GM18867 (cell line): ENCODE results near the gene NPW.

Experiments
- ATAC-seq: cut with Tn5 transposase; IDR thresholded peaks from one replicate; pipeline ENCODE4 v1.9.1; 2021; ENCODE audit warnings: mild to moderate bottlenecking, moderate library complexity; ENCODE audit not compliant: unreplicated experiment

The NPW gene

DNA sequence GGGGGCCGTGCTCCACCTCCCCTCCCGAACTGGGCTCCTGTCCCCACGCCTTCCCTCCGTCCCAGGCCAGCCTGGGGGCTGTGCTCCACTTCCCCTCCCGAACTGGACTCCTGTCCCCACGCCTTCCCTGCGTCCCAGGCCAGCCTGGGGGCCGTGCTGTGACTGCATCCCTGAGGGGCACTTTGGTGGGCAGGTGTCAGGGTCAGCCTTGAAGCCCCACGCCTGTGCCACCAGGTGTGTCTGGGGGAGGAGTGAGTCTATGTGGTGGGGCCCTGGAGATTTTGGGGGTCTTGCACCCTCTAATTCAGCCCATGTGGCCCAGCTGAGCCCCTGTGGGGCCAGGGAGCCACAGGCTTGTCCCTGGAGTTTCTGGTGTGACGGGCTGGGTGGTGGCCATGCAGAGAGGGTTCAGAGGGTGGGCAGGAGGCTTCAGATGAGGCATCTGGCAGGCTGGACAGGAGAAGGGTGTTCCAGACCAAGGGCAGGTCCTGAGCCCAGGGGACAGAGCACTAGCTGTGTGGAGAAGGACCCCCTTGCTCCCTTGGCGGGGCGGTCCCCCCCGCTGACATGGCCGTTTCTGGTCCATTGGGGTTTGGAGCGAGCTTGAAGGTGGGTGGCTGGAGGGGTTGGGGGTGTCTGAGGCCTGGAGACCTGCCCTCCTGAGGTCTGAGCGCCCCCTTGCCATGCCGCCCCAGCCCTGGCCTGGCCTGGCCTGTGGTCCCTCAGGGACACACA lies 15.3 kb downstream of the NPW start:
- no peak for ATAC-seq

DNA sequence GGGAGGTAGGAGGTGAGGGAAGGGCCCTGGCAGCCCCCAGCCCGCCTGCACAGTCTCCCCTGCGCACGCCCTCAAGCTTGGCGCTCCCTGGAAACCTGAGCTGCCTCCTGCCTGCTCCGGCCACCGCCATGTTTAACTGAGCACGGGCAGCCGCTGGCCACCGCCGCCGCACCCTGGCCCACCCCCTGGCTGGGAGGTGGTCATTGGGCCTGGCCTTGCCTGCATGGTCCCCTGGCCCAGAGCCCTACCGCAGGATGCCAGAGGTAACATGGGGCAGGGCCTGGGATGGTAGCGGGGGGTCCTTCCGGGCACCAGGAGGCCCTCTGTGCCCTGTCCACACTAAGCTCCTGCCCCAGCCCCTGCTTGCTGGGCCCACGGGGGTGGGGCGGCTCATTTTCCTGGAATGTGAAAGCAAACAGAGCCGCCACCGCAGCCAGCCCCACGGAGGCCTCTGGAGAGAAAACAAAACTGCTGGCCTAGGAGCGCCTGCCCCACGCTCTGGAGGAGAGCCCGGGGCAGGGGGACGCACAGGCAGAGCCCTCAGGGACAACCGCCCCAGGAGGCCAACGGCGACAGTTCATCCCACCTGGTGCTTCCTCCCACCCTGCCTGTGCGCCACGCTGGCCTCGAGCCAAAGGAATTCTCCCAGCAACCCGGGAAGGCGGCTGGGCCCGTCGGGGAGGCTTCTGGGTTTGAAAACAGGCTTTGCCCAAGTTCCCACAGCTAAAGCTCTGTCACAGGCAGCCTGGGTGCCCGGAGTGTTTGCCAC lies 16.0 kb downstream of the NPW start:
- no peak for ATAC-seq

DNA sequence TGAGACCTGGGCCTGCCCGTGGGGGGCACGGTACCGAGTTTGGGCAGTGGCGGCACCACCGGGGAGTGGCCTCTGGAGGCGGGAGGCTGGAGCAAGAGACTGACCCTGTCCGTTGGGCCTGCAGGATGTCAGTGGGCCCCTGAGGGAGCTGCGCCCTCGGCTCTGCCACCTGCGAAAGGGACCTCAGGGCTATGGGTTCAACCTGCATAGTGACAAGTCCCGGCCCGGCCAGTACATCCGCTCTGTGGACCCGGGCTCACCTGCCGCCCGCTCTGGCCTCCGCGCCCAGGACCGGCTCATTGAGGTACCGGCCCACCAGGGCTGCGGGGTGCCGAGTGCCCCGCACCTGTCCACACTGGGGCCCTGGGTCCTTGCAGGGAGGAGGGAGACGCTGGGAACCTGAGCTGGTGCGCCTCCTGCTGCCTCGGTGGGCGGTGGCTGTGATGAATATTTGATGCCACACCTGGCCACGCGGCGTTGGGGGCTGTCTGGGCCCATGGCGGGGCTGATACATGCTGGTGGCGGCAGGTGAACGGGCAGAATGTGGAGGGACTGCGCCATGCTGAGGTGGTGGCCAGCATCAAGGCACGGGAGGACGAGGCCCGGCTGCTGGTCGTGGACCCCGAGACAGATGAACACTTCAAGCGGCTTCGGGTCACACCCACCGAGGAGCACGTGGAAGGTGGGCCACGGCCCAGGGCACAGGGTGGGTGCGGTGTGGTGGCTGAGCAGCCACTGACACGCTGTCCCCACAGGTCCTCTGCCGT lies 16.8 kb downstream of the NPW start:
- no peak for ATAC-seq

DNA sequence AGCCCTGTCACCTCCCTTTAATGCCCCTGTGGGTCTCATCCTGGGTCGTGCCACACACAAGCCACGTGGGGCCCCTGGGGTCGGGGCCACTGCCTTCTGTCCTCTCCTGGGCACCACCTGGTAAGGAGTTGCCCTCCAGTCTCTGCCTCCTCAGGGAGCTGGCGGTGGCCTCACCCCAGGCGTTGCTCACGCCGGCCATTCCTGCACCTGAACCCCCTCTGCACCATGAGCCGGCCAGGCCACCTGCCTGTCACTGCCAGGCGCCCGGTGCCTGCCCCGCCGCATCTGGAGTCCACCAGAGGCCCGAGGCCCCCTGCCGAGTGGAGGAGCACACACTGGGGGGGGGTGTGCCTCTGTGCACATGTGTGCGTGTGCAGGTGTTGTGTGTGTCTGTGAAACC lies 17.5 kb downstream of the NPW start:
- no peak for ATAC-seq

DNA sequence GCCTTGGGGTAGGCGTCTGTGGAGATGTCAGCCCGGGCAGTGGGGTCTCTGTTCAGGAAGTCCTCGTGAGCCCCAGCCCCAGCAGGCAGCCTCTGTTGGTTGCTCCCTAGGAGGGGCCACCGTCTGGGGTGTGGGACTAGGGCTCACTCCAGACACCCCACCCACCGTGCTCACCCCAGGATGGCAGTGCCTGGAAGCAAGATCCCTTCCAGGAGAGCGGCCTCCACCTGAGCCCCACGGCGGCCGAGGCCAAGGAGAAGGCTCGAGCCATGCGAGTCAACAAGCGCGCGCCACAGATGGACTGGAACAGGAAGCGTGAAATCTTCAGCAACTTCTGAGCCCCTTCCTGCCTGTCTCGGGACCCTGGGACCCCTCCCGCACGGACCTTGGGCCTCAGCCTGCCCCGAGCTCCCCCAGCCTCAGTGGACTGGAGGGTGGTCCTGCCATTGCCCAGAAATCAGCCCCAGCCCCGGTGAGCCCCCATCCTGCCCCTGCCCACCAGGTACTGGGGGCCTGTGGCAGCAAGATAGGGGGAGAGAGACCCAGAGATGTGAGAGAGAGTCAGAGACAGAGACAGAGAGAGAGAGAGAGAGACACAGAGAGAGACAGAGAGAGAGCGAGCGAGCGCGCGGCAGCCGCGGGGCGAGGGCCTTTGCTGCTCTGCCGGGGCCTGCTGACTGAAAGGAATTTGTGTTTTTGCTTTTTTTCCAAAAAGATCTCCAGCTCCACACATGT lies 18.2 kb downstream of the NPW start:
- no peak for ATAC-seq

DNA sequence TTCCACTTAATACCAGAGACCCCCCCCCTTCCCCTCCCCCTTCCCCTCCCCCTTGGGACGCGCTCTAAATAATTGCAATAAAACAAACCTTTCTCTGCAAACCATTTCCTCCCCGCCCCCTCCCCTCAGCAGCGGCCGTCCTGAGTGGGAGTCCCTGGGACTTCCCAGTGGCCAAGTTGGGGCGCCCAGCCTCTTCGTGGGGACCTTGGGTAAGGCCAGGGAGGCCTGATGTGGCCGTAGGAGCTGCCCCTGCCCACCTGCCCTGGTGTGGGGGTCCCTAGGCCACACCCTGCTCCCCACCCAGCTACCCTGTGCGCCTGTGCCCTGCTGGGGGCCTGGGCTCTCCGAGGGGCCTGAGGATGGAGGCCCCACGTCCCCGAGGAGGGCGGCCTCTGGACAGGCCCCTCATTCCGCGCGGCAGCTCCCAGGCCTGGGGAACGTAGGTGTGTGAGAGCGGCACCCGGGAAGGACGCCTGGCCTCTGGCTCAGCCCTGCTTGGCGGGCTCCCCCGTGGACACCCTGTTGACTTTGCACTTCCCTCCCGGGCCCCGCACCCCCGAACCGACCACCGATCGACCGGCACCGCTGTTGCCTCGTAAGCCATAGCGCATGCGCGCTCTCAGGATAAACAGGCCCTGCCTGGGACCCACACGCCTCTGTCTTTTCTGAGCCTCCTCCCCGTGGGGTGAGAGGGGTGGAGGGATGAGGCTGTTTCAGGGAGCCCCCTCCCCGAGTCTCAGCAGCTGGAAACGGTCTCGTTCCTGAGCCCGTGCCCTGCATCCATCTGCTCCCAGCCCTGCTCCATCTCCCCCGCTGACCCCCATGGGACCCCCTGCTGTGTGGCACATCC lies 19.0 kb downstream of the NPW start:
- no peak for ATAC-seq

DNA sequence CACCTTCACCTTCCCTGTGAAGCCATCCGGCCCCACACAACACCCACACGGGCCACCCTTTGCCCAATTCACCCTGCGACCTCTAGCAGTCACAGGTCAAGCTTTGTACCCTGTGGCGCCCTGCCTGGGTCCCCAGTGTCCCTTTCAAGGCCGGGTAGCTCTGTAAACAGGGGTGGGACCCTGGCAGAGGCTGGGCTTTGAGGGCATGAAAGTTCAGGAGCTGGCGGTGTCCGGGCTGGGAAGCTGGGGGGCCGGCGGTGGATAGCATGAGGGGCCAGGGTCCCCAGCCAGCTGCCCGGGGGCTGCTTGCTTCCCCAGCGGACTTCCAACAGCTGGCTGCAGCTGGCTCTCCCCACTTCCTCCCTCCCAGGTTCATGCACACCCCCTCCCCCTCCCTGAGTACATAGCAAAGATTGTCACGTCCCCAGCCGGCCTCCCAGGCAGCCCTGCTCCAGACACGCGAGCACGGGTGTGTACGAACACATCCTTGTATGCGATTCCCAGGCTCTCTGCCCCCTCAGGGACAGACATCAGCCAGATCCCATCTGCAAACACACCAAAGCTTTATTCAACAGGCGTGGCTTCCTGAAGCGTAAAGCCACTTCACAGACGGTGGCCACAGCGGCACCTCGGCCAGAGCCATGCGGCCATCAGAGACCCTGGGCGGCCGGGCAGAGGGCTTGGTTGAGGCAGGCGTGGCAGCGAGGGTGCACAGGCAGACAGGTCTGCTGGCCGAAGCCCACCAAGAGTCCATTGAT lies 19.9 kb downstream of the NPW start:
- no peak for ATAC-seq

DNA sequence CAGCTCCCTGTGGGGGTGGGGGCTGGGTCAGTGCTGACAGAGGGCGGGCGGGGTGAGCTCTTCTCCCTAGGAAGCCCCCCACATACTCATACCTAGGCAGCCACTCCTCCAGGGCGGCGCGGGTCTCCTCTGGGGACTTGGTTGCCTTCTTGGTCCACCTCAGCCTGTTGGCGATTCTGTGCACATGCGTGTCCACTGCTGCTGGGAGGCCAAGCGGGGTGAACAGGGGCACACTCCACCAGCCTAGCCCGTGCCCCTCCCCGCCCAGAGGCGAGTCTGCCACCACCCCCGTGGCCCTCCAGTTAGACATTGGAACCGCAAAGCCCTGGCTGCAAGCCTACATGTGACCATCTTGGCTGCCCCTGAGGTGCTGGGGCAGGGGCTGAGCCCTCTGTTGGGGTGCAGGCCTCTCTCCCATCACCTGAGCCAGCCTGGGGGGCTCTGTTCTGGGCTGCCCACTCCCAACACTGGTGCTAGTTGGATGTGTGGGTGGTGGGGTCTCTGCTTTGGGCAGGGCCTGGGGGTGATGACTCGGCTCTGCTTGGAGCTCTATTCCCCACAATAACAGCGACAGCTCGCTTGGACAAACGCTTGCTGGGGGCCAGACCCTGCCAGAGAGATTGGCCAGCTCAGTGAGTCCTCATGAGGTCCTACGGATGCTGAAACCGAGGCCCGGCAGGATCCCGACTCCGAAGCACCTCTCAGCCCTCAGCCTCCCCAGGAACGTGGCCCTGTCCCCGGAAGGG lies 20.6 kb downstream of the NPW start:
- ATAC-seq = no peak

DNA sequence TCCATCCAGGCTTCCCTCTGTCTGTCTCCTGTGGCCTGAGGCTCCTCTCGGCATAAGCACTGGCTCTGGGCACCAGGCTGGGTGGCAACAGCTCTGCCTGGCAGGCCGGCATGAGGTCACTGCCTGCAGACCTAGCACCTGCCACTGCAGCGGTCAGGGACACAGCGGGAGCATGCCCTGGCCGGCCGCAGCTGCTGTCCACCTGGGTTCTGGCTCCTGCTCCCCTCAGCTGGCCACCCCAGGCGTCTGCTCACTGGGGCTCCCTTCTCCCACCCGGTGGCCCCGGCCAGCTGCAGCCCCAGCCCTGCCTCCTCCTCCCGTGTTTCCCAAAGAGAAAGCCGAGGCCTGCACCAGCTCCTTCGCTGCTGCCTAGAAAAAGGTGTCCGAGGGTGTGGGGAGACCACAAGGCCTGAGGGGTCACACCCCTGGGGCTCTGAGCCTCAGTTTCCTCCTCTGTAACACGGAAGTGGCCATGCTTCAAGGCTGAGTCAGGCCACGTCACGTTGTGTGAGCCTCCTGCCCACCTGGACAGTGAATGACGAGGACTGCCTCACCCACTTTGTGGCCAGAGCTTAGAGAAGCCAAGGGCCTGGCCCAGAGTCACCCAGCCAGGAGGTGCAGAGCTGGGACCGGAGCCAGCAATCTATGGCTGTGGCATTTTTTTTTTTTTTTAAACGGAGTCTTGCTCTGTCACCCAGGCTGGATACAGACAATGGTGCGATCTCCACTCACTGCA lies 21.4 kb downstream of the NPW start:
- no peak for ATAC-seq

DNA sequence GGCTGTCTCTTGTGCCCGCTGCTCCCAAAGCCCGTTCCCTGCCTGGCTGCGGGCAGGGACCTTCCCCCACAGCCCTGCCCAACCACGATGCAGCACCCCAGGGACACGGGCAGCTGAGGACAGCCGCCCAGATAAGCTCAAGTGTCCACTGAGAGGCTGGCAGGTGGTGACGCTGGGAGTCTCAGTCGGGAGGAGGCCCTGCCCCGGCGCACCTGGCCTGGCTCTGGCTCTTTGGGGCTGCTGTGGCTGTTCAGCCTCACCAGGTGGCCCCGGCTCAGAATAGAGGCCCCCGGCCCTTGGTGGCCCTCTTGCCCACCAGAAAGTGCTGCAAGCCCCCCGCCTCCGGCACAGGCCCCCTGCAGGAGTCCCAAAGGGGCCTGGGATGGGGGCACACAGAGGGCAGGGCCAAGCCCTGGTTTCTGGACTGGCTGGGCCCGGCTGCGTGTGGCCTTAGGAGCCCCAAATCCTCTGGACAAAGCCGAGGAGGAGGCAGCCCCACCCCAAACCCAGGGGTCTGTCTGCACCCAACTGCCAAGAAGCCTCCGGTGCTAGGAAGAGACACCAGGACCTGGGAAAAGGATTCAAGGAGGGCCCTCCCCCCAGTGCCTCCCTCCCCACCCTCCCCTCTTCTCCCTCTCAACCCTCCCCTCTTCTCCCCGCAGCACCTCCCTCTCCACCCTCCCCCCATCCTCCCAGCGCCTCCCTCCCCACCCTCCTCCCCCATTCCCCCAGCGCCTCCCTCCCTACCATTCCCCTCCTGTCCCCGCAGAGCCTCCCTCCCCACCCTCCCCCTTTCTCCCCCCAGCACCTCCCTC lies 22.8 kb downstream of the NPW start:
- ATAC-seq = no peak

DNA sequence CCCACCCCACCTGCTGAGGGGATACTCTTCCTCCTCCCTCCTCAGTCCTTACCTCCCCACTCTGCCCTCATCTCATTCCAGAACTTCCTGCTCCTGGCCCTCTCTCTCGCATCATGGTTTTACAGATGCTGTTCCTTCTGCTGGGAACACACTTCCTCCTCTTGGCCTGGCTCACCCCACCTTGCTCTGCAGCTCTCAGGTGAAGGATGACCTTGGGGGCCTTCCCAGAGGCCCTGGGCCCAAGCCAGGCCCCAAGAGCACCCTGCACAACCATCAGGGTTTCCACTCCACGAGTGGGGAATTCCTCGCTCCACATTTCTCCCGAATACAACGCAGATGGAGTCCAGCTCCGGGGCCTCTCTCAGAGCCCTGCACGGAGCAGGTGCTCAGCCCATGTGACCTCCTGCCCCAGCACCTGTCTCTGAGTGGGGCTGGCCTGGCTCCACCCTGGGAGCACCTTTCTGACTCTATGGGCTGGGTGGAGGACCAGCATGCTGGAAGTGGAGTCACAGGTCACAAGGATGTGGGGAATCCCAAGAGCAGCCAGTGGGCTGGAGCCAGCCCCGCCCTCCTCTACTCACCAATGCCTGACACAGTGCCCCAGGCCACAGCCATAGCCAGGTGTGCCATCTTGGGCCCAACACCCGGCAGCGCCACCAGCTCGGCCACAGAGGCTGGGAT lies 23.5 kb downstream of the NPW start:
- no peak for ATAC-seq

DNA sequence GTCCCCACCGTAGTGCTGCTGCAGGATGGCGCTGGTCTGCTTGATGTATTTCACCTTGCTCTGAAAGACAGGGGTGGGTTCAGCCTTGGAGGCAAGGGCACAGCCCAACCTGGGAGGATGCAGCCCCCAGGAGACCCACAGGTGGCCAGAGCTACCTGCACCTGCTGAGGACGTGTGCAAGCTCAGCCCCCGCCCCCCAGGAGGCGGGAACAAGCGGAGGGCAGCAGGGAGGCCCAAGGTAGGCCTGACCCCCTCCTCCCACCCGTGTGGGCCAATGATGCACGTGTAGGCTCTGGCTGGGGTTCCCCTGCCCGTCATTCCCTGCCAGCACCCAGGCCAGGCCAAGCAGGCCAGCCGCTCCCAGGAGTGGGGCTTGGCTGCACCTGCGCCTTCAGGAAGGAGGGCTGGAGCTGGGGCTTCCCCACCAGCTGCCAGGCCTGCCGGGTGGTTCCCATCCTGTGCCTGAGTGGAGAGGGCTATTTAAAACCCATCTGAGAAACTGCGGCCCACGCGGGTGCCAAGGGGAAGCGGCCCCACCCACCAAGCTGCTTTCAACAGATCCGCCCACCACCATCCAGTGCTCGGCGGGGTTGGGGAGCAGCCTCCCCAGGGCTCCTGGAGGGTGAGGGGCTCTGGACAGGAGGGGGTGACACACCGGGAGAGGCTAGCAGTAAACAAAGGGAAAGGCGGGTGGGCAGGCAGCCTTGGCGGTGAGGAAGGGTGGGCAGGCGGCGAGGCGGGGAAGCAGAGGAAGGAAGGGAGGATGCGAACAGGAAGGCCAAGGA lies 24.3 kb downstream of the NPW start:
- ATAC-seq = no peak

DNA sequence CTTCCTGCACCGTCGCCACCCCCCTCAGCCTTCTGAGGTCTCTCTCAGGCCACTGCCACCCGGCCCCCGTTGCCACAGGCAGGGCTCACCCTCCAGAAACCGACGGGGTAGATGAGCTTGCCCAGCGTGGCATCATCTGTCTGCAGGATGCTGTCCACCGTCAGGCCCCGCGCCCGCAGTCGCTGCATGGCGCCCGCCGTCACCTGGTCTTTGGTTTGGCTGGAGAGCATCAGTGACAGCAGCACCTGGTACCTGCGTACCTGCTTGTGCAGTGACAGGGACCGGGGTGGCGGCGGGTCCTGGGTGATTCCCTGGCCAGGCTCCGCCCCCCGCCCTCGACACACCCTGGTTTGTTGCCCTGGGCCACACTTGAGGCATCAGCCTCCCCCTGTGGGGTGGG lies 25.0 kb downstream of the NPW start:
- ATAC-seq = no peak

DNA sequence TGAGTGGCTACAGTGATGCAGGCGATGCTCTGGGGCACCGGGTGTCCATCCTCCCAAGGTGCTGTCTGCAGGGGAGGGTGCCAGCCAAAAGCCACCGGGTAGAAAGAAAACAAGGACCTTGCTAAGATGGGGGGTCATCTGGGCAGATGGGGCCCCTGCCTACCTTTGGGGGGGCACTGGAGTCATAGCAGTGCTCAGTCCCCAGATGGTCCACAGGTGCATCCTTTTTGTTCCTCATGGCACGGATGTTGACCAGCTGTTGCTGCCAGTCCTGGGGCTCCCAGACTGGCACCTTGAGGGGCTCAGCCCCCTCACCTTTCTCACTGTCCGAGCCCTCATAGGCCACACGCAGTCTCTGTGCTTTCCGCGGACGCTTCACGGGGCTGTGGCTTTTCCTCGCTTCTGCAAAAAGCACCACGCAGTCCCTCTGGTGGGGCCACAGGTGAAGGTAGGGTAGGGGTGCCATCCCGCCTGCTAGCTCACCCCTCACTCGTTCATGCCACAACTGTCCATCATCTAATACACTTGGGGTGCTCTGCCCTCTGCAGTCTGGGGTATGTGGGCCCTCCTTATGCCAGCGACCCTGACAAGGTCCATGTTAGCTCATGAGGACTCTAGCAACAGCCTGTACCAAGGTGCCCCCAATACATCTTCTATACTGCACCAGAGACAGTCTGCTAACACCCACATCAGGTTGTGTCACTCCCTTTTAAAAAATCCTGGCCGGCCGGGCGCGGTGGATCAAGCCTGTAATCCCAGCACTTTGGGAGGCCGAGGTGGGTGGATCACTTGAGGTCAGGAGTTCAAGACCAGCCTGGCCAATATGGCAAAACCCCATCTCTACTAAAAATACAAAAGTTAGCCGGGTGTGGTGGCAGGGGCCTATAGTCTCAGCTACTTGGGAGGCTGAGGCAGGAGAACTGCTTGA lies 26.6 kb downstream of the NPW start:
- ATAC-seq = no peak

DNA sequence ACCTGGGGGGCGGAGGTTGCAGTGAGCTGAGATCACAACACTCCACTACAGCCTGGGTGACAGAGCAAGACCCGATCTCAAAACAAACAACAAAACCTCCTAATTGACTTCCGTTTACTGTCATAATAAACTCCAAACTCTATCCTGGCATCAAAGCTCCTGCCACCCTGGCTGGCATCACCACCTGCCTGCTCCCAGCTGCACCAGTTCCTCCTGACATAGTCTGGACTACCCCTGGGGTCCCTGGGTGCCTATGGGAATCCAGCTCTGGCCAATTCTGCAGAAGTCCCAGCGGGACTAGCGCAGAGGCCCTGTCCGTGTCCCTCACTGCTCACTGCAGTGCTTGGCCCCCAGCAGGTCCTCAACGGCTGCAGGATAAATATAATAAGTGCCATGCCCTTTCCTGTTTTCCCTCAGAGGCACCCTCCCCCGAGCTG lies 27.3 kb downstream of the NPW start:
- no peak for ATAC-seq
